OCI-LY1 (cell line): ENCODE results near the gene MPZ.

Experiments
- EZH2 ChIP-seq: fragments of 200-600 bp; sonication (generic), shearing (Covaris generic); IDR thresholded peaks from 2 replicates; pipeline ENCODE4 v1.8.0; 2017; ENCODE audit warnings: borderline replicate concordance, mixed run types, mild to moderate bottlenecking, antibody characterized with exemption, low read length, moderate library complexity, mixed read lengths
- TF ChIP-seq, protein P1 (sequence below): fragments of 200-600 bp; sonication (generic), shearing (Covaris generic); IDR thresholded peaks from 2 replicates; pipeline ENCODE4 v1.5.1; 2017; ENCODE audit warnings: mild to moderate bottlenecking, antibody characterized with exemption, low read length, moderate library complexity, mixed read lengths

GRCh38 chr1:161261261-161262235 is 48.2 kb downstream of the MPZ start:
- TF ChIP-seq, protein P1, sequence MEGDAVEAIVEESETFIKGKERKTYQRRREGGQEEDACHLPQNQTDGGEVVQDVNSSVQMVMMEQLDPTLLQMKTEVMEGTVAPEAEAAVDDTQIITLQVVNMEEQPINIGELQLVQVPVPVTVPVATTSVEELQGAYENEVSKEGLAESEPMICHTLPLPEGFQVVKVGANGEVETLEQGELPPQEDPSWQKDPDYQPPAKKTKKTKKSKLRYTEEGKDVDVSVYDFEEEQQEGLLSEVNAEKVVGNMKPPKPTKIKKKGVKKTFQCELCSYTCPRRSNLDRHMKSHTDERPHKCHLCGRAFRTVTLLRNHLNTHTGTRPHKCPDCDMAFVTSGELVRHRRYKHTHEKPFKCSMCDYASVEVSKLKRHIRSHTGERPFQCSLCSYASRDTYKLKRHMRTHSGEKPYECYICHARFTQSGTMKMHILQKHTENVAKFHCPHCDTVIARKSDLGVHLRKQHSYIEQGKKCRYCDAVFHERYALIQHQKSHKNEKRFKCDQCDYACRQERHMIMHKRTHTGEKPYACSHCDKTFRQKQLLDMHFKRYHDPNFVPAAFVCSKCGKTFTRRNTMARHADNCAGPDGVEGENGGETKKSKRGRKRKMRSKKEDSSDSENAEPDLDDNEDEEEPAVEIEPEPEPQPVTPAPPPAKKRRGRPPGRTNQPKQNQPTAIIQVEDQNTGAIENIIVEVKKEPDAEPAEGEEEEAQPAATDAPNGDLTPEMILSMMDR = no peak
- no peak for TF ChIP-seq EZH2
